KMS-11 (cell line): ENCODE measurements around the gene HOXA3.

Experiments
- H2AFZ ChIP-seq: fragments of 200-600 bp; sonication (generic); 2 replicates; pipeline ENCODE4 v1.6.1; 2016; ENCODE audit warnings: antibody characterized with exemption, mixed run types, low read depth
- H3K27ac ChIP-seq: fragments of 200-600 bp; sonication (generic); 2 replicates; pipeline ENCODE4 v1.6.1; 2016; ENCODE audit warnings: mild to moderate bottlenecking, mixed run types
- H3K27me3 ChIP-seq: fragments of 200-600 bp; sonication (generic); 2 replicates; pipeline ENCODE4 v1.6.1; 2017; ENCODE audit warnings: mild to moderate bottlenecking, low read depth, mixed run types, moderate library complexity; ENCODE audit not compliant: insufficient read depth
- H3K36me3 ChIP-seq: fragments of 200-600 bp; sonication (generic); 2 replicates; pipeline ENCODE4 v1.6.1; 2017; ENCODE audit warnings: mild to moderate bottlenecking, mixed run types; ENCODE audit not compliant: insufficient read depth
- H3K4me1 ChIP-seq: fragments of 200-600 bp; sonication (generic); 2 replicates; pipeline ENCODE4 v1.6.1; 2016; ENCODE audit warnings: mild to moderate bottlenecking, low read depth, mixed run types; ENCODE audit not compliant: poor library complexity, severe bottlenecking
- H3K4me2 ChIP-seq: fragments of 200-600 bp; sonication (generic); 2 replicates; pipeline ENCODE4 v1.7.0; 2016; ENCODE audit warnings: mild to moderate bottlenecking, mixed run types
- H3K4me3 ChIP-seq: fragments of 200-600 bp; sonication (generic); IDR thresholded peaks from 2 replicates; pipeline ENCODE4 v1.6.1; 2017; ENCODE audit warnings: low read depth, low read length, mixed read lengths; ENCODE audit not compliant: insufficient read depth
- H3K79me2 ChIP-seq: fragments of 200-600 bp; sonication (generic); 2 replicates; pipeline ENCODE4 v1.6.1; 2016; ENCODE audit warnings: low read depth, mixed run types; ENCODE audit not compliant: insufficient read depth
- H3K9ac ChIP-seq: fragments of 200-600 bp; sonication (generic); 2 replicates; pipeline ENCODE4 v1.6.1; 2016; ENCODE audit warnings: mild to moderate bottlenecking, mixed run types
- H4K20me1 ChIP-seq: fragments of 200-600 bp; sonication (generic); 2 replicates; pipeline ENCODE4 v1.6.1; 2016; ENCODE audit warnings: mild to moderate bottlenecking, mixed run types; ENCODE audit not compliant: insufficient read depth
- TF ChIP-seq, protein P1 (sequence below): fragments of 200-600 bp; sonication (generic); conservative IDR thresholded peaks from 2 replicates; pipeline ENCODE4 v1.6.1; 2017; ENCODE audit warnings: low read depth, mild to moderate bottlenecking, antibody characterized with exemption, low read length, moderate library complexity, mixed read lengths

HOXA3 gene

DNA sequence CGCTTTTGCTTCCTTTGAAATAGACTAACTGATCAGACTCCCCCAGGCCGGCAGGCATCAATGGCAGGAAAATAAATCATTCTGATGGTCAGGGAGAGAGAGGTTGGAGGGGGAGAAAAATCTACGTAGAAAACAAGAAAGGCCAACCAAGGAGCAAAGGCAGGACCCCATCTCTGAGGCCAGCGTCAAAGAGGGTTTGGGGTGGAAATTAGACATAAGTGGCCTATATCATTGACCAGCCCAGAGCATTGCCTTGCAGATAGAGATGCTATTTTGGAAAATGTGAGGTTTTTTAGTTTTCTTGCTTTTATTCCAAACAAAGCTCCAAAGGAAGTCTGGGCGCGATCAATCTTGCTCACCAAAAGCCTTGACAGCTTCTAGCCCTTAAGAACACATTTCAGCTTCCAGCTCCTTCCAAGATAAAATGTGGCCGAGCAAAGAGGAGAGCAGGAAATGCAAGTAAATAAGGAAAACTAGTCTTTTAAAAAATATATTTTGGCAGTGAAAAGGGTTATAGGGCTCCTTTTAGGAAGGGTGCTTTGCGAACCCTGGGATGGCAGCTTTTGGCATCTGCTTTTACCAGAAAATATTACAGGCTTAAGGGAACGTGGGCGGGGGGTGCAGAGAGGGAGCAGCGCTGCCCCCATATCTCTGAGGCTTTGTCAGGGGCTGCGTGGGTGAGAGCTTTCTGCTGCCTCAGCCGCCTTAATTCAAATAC lies 47.9 kb downstream of the HOXA3 start:
- H3K4me1 ChIP-seq, result no peaks in the 10 kb centered on the region
- no peaks in the 10 kb centered on the region for H3K27me3 ChIP-seq
- no peak overlapping the region for H3K27ac ChIP-seq
- H3K36me3 ChIP-seq, result no peaks in the 10 kb centered on the region
- no peaks in the 10 kb centered on the region; the same call in 1 of the 2 replicates for H4K20me1 ChIP-seq
- no peak overlapping the region for H2AFZ ChIP-seq
- TF ChIP-seq, protein P1, sequence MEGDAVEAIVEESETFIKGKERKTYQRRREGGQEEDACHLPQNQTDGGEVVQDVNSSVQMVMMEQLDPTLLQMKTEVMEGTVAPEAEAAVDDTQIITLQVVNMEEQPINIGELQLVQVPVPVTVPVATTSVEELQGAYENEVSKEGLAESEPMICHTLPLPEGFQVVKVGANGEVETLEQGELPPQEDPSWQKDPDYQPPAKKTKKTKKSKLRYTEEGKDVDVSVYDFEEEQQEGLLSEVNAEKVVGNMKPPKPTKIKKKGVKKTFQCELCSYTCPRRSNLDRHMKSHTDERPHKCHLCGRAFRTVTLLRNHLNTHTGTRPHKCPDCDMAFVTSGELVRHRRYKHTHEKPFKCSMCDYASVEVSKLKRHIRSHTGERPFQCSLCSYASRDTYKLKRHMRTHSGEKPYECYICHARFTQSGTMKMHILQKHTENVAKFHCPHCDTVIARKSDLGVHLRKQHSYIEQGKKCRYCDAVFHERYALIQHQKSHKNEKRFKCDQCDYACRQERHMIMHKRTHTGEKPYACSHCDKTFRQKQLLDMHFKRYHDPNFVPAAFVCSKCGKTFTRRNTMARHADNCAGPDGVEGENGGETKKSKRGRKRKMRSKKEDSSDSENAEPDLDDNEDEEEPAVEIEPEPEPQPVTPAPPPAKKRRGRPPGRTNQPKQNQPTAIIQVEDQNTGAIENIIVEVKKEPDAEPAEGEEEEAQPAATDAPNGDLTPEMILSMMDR, result no peak
- H3K4me2 ChIP-seq, result no peak overlapping the region
- H3K4me3 ChIP-seq, result no peak overlapping the region
- H3K9ac ChIP-seq, result no peak overlapping the region
- H3K79me2 ChIP-seq, result no peaks in the 10 kb centered on the region

DNA sequence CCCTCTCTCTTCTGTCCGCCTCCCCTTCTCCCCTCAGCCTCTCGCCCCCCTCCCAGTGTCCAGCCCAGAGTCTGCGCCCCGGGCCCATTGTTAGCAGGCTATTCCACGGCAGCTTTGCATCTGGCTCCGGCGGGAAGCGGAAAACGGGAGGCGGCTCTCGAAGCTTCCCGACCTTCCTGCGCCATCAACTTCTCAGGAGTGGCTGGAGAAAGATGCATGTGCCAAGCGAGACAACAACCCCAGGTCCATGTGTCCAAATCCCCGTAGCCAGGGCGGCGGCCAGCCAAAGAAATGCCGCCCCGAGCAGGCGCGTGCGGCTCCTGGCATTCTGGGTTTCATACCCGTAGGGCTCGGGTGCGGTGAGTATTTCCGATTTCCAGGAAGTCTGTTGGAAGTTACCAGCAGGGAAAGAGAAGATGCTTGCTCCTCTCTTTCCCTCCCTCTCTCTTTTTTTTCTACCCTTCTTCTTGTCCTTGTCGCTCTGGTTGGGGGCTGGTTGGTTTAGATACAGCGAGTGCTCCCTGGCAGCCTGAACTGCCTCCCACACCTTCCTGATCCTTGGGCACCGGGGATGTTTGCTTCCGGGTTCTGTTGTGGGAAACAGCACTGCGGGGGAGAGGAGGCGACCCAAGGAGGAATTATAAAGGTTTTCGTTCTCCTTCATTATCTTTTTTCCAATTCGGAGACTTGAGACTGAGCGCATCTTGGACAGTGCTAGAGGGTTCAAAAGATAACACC lies 48.7 kb downstream of the HOXA3 start:
- H3K9ac ChIP-seq, result no peak overlapping the region
- H3K27me3 ChIP-seq, result no peaks in the 10 kb centered on the region
- H3K27ac ChIP-seq, result no peak overlapping the region
- no peak overlapping the region for H3K4me3 ChIP-seq
- no peak overlapping the region for H3K4me2 ChIP-seq
- no peak overlapping the region for H2AFZ ChIP-seq
- H3K79me2 ChIP-seq, result peaks cover 3% of the 10 kb centered on the region; the same call in 1 of the 2 replicates
- H3K4me1 ChIP-seq, result no peaks in the 10 kb centered on the region
- TF ChIP-seq, protein P1, result no peak
- no peaks in the 10 kb centered on the region for H3K36me3 ChIP-seq
- H4K20me1 ChIP-seq, result no peaks in the 10 kb centered on the region; the same call in 1 of the 2 replicates

DNA sequence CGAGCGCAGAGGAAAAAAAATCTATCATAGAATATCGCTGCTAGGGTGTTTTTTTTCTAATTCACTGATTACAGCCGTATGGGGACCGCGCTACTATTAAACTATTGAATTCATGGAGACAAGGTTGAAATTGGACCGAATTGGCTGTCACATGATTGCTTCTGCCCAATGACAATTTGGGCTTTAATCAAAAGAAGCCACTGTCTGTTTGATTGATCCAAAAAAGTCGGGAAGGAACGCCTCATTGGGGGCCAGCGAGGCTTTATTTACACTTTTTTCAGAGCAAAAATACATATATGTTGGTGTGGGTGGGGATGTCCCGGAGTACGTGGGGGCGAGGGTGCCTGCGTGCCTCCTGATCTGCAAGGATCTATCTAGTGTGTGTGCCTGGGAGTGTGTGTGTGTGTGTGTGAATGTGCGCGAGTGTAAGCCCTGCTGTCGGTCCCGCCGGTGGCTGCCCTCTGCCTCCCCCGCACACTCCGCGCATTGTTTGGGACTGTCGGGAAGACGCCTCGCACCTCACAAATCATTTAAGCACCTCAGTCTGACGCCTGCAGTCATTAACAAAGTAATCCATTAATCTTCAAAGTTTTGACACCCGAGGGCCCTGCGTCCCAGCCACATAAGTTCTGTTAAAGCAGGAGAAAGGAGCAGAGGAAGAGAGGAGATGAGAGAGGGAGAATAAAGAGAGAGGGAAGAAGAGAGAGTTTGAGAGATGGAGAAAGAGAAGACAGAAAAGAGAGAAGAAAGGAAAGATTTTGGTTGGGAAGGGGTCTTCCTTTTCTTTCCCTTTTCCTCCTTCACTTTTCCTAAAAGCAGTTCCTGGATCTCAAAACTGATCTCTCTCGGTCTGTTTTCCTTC lies 49.6 kb downstream of the HOXA3 start, which contains the start of gene HOXA2:
Gene HOXA2, minus strand, starts transcription at position 103 of the 862 bp plus-strand sequence. CDS start 183 bp downstream, outside the sequence.
- Histone ChIP-seq H3K27me3 (no peaks in the 10 kb centered on the region), H3K9ac (no peak within 1 kb of the TSS)

More for the DNA sequence above, 49.6 kb downstream of the HOXA3 start, which contains the start of gene HOXA2:
- peaks cover under 1% of the 10 kb centered on the region for H3K4me1 ChIP-seq
- no peak within 1 kb of the TSS for H2AFZ ChIP-seq
- H3K4me2 ChIP-seq, result no peak within 1 kb of the TSS
- no peaks in the 10 kb centered on the region; the same call in 1 of the 2 replicates for H4K20me1 ChIP-seq
- no peaks in the 10 kb centered on the region for H3K36me3 ChIP-seq
- no peak within 1 kb of the TSS for H3K27ac ChIP-seq
- no peak within 1 kb of the TSS for H3K4me3 ChIP-seq
- H3K79me2 ChIP-seq, result peaks cover 6% of the 10 kb centered on the region; the same call in 1 of the 2 replicates
- TF ChIP-seq, protein P1, result no peak
